ENCODE results near the gene C1QA.
A peak's percentile ranks its signal among the peaks of the same experiment; 100 is the strongest.
"Not testable (repeated sequence)": the region's sequence is repeated elsewhere in the genome, so short reads cannot be mapped to it uniquely, and the experiment has no call there.

C1QA gene

DNA sequence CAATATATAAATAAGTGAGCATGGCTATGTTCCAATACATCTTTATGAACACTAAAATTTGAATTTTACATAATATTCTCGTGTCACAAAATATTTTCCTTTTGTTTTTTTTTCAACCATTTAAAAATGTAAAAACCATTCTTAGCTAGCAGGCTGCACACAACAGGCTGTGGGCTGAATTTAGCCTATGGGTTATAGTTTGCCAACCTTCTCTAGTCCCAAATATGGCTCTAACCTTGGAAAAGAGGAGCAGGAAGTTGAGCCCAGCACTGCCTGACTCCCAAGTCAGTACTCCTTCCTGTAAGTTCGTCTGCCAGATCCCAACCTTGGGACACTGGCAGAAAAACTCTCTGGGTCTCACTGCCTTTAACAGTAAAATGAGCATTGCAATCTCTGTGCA lies 30.0 kb downstream of the C1QA start:
- Histone ChIP-seq H3K27ac (no peak overlapping the region), H3K36me3 (ENCODE audit: insufficient read depth, low read length) (no peaks in the 10 kb centered on the region), H3K9me3 (ENCODE audit: low read depth, low read length) (no peaks in the 10 kb centered on the region), H3K4me3 (no peak overlapping the region), H3K9ac (ENCODE audit: insufficient read length) (no peak overlapping the region)
- DNase-seq (ENCODE audit: low read depth, low spot score), result no peak
- no peak for TF ChIP-seq EZH2 (IDR thresholded peaks at IDR 0.05)

- H3K9me3 ChIP-seq (ENCODE audit: low read depth, low read length); DNase-seq (ENCODE audit: low read depth, low spot score); H3K9ac ChIP-seq (ENCODE audit: insufficient read length); H3K27ac ChIP-seq; H3K36me3 ChIP-seq (ENCODE audit: insufficient read depth, low read length); H3K4me3 ChIP-seq: not testable (repeated sequence)
Measured at GRCh38 chr1:22668840-22669239, 32.4 kb downstream of the C1QA start.

DNA sequence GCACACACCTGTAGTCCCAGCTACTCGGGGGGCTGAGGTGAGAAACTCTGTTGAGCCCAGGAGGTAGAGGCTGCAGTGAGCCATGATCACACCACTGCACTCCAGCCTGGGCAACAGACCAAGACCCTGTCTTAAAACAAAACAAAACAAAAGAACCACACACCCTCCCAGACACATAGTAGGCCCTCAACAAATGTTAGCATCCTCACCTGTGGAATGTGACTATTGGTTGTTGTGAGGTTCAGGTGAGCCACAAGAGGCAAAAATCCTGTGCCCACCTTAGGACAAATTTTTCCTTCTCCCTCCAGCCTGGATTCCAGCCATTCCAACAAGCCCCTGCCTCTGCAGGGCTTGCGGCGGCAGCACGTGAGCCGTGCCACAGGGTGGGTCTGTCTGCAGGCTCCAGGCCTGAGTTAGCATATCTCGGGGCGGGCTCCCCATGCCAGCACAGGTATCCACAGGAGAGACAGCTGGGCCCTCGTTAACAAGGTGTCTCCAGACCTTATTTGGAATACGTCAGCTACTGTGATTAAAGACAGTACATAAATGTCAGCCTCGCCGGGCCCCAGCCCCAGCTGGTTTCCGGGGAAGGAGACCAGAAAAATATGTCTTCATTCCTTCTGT lies 34.0 kb downstream of the C1QA start:
- TF ChIP-seq POLR2AphosphoS5 (IDR thresholded peaks at IDR 0.05; ENCODE audit: borderline replicate concordance, low read depth, low read length) (no peak), FOXP2 (optimal IDR thresholded peaks at IDR 0.05; ENCODE audit: control extremely low read depth, extremely low read length, insufficient read depth) (no peak), EZH2 (IDR thresholded peaks at IDR 0.05) (no peak)
- no peak overlapping the region for H3K27ac ChIP-seq
- H3K9ac ChIP-seq (ENCODE audit: insufficient read length), result no peak overlapping the region
- H3K9me3 ChIP-seq (ENCODE audit: low read depth, low read length), result no peaks in the 10 kb centered on the region
- H3K36me3 ChIP-seq (ENCODE audit: insufficient read depth, low read length), result no peaks in the 10 kb centered on the region
- H3K4me3 ChIP-seq, result no peak overlapping the region
- no peak for DNase-seq (ENCODE audit: low read depth, low spot score)

GRCh38 chr1:22671999-22672398 lies 35.6 kb downstream of the C1QA start:
- Histone ChIP-seq H3K9ac (ENCODE audit: insufficient read length) (no peak overlapping the region), H3K9me3 (ENCODE audit: low read depth, low read length) (no peaks in the 10 kb centered on the region), H3K27ac (no peak overlapping the region), H3K36me3 (ENCODE audit: insufficient read depth, low read length) (no peaks in the 10 kb centered on the region), H3K4me3 (no peak overlapping the region)
- DNase-seq (ENCODE audit: low read depth, low spot score), result no peak
- TF ChIP-seq FOXP2 (optimal IDR thresholded peaks at IDR 0.05; ENCODE audit: control extremely low read depth, extremely low read length, insufficient read depth) (no peak), EZH2 (IDR thresholded peaks at IDR 0.05) (no peak), POLR2AphosphoS5 (IDR thresholded peaks at IDR 0.05; ENCODE audit: borderline replicate concordance, low read depth, low read length) (no peak)

DNA sequence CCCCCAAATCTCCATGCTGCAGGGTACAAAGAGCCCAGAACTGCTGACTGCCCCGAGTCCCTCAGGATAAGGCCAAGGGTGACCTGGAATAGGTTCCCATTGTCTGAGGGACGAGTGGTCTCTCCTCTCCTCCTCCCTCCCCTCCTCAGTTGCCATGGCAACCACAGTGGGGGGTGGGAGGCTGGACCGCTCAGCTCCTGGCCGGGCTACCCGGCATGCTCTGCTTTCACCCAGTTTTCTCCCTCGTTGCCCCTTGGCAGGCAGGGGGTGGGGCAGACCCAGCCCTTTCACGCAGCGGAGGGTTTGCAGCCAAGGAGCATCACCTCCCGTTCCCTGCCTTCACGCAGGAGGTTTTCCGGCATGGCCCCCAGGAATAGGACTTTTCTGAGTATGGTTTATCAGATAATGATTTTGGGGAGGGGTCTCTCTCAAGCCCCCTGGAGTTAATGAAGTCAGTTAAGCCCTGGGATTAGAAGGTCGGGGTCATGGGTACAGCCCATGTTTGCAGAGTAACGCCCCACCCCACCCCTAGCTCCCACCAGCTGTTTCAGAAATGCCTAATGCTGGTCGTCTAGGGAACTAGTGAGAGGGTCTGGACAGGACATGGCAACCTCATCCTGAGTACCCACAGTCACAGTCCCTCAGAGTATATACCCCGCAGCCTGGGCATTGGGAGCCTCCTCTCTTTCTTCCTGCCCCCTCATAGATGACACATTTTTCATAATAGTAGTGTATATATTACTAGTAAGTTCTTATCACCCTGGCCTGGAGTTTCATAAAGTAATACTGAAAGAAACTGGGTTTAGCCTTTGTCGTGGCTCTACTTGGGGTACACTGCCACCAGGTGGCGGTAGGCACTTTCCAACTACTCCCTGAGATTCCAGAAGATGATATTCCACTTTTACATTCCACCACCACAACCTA lies 37.3 kb downstream of the C1QA start:
- H3K9ac ChIP-seq (ENCODE audit: insufficient read length), result no peak overlapping the region
- no peaks in the 10 kb centered on the region for H3K36me3 ChIP-seq (ENCODE audit: insufficient read depth, low read length)
- H3K9me3 ChIP-seq (ENCODE audit: low read depth, low read length), result no peaks in the 10 kb centered on the region
- no peak overlapping the region for H3K4me3 ChIP-seq
- H3K27ac ChIP-seq, result no peak overlapping the region
- DNase-seq (ENCODE audit: low read depth, low spot score), result peak; percentile 12
- TF ChIP-seq EZH2 (IDR thresholded peaks at IDR 0.05) (no peak), POLR2AphosphoS5 (IDR thresholded peaks at IDR 0.05; ENCODE audit: borderline replicate concordance, low read depth, low read length) (no peak), FOXP2 (optimal IDR thresholded peaks at IDR 0.05; ENCODE audit: control extremely low read depth, extremely low read length, insufficient read depth) (no peak)

DNA sequence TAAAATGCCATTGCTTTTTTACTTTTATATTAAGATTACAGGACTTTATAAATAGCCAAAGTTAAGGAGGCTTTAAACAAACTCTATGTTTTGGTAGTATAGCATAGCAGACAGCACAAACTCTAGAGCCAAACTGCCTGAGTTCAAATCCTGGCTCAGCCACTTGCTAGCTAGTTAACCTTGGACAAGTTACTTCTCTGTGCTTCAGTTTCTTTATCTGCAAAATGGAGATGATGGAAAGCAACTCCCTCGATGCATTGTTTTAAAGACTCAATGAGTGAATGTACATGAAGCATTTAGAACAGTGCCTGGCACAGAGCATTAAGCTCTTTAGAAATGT lies 38.0 kb downstream of the C1QA start:
- Histone ChIP-seq H3K27ac (no peak overlapping the region), H3K36me3 (ENCODE audit: insufficient read depth, low read length) (no peaks in the 10 kb centered on the region), H3K4me3 (no peak overlapping the region), H3K9ac (ENCODE audit: insufficient read length) (no peak overlapping the region), H3K9me3 (ENCODE audit: low read depth, low read length) (no peaks in the 10 kb centered on the region)
- no peak for TF ChIP-seq POLR2AphosphoS5 (IDR thresholded peaks at IDR 0.05; ENCODE audit: borderline replicate concordance, low read depth, low read length)
- TF ChIP-seq EZH2 (IDR thresholded peaks at IDR 0.05), result no peak
- DNase-seq (ENCODE audit: low read depth, low spot score), result no peak

- not testable (repeated sequence) for H3K36me3 ChIP-seq (ENCODE audit: insufficient read depth, low read length); H3K4me3 ChIP-seq; H3K9me3 ChIP-seq (ENCODE audit: low read depth, low read length); DNase-seq (ENCODE audit: low read depth, low spot score); H3K27ac ChIP-seq; H3K9ac ChIP-seq (ENCODE audit: insufficient read length)
Measured at GRCh38 chr1:22676151-22676550, 39.7 kb downstream of the C1QA start.

GRCh38 chr1:22676916-22677583 lies 40.6 kb downstream of the C1QA start:
- Histone ChIP-seq H3K9me3 (ENCODE audit: low read depth, low read length) (no peaks in the 10 kb centered on the region), H3K36me3 (ENCODE audit: insufficient read depth, low read length) (no peaks in the 10 kb centered on the region), H3K4me3 (no peak overlapping the region)

More at GRCh38 chr1:22676916-22677583, 40.6 kb downstream of the C1QA start:
- no peak for TF ChIP-seq FOXP2 (optimal IDR thresholded peaks at IDR 0.05; ENCODE audit: control extremely low read depth, extremely low read length, insufficient read depth)
- no peak for TF ChIP-seq POLR2AphosphoS5 (IDR thresholded peaks at IDR 0.05; ENCODE audit: borderline replicate concordance, low read depth, low read length)
- no peak for TF ChIP-seq EZH2 (IDR thresholded peaks at IDR 0.05)
- Histone ChIP-seq H3K27ac (no peak overlapping the region), H3K9ac (ENCODE audit: insufficient read length) (no peak overlapping the region)
- DNase-seq (ENCODE audit: low read depth, low spot score), result no peak
